Heart left ventricle (tissue), 13 donors: ENCODE data around the gene CCDC192.

Experiments used
- CTCF ChIP-seq, 12 donors: fragments of 200-600 bp; sonication (generic) in 4 of 12; IDR thresholded peaks; one replicate each; pipeline versions ENCODE4 v1.5.0 to v1.8.0; 2018 to 2022; ENCODE audit warnings: antibody characterized with exemption in 12 of 12, mild to moderate bottlenecking in 5 of 12
- POLR2A ChIP-seq, 2 donors: fragments of 450-650 bp; IDR thresholded peaks; one replicate each; pipeline ENCODE4 v1.6.1; 2017; ENCODE audit warnings: antibody characterized with exemption in 2 of 2, mild to moderate bottlenecking in 2 of 2, moderate library complexity in 2 of 2
- donor health status: ischemic (EF 13 %, LVEDD 7.1; RV severe dilation, severe dysfunction).
- donor health status: DM: no; HTN: yes; CAD: no.
- donor health status: DM: no; HTN: no; CAD: no.
- donor health status: ischemic (EF 25% LVEDD 6.9; RV normal size, moderate dysfunction).
- donor health status: ischemic (EF 25% LVEDD 5.7; RV mildly dilated, moderate dysfunction).
- donor health status: ischemic (EF 35%, LVEDD 5.7; RV mildly dilated, moderate dysfunction).
- donor health status: nonischemic (EF 11% LVEDD 7.7; RV severe dilation, severe dysfunction).
- donor health status: DM: yes; HTN: yes; CAD: no.
- donor health status: PGD.
- donor health status: ischemic (EF 29% LVEDD 5.4; RV normal size, mild dysfunction).
- donor health status: nonischemic (EF 23%, LVEDD 6.1; RV moderate dilation, normal function).

- TF ChIP-seq CTCF (IDR thresholded peaks at IDR 0.05), result no peak
- no peak for TF ChIP-seq POLR2A (IDR thresholded peaks at IDR 0.05)
Observed at GRCh38 chr5:127947941-127948340, 244.8 kb downstream of the CCDC192 start.
